Lung (tissue), 12 donors: ENCODE measurements around the gene GTPBP1. TPM values are rescaled to one million over a fixed set of nuclear protein-coding genes. Genes with fewer than 3 reads are reported as not detected.

Experiments used
- ATAC-seq: fragments of 200-7000 bp; cut with Tn5 transposase; one replicate; pipeline ENCODE4 v1.9.1; 2020; ENCODE audit warnings: moderate number of reproducible peaks; ENCODE audit not compliant: insufficient read depth, low FRiP score
- DNase-seq, 3 donors: peaks; one replicate each; pipeline ENCODE4 v3.0.0-alpha.2; 2013 to 2017
- H3K27ac ChIP-seq, 2 donors: one replicate each; pipeline ENCODE4 v1.5.1; 2013; ENCODE audit warnings: mild to moderate bottlenecking in 2 of 2, moderate library complexity in 2 of 2, control low read depth in 1 of 2, inconsistent platforms in 1 of 2, low read depth in 1 of 2, low read length in 1 of 2
- H3K27me3 ChIP-seq, 3 donors: one replicate each; pipeline ENCODE4 v1.5.1; 2013; ENCODE audit warnings: low read length in 2 of 3; ENCODE audit not compliant: control insufficient read depth in 3 of 3, insufficient read depth in 3 of 3
- H3K36me3 ChIP-seq, 4 donors: one replicate each; pipeline ENCODE4 v1.5.1; 2013; ENCODE audit warnings: low read length in 4 of 4, mild to moderate bottlenecking in 1 of 4, moderate library complexity in 1 of 4; ENCODE audit not compliant: control insufficient read depth in 4 of 4, insufficient read depth in 4 of 4
- H3K4me1 ChIP-seq, 5 donors: one replicate each; pipeline ENCODE4 v1.5.1; 2013; ENCODE audit warnings: low read length in 5 of 5, mild to moderate bottlenecking in 2 of 5, moderate library complexity in 1 of 5; ENCODE audit not compliant: control insufficient read depth in 5 of 5, insufficient read depth in 5 of 5
- H3K4me3 ChIP-seq: one replicate; pipeline ENCODE4 v1.5.1; 2013; ENCODE audit warnings: mild to moderate bottlenecking, control low read depth, moderate library complexity
- H3K9ac ChIP-seq, 2 donors: one replicate each; pipeline ENCODE4 v1.5.1; 2013; ENCODE audit warnings: low read length in 2 of 2, control low read depth in 1 of 2; ENCODE audit not compliant: insufficient read depth in 1 of 2
- H3K9me3 ChIP-seq, 4 donors: one replicate each; pipeline ENCODE4 v1.5.1; 2013; ENCODE audit warnings: low read length in 3 of 4, mild to moderate bottlenecking in 1 of 4, moderate library complexity in 1 of 4; ENCODE audit not compliant: control insufficient read depth in 4 of 4, insufficient read depth in 3 of 4
- WGBS, 2 donors: extraction: QIAGEN DNeasy Blood & Tissue Kit; methylation state at CpG; one replicate each; pipeline ENCODE4 v1.1.7; 2013; 5-methylcytosine and 5-hydroxymethylcytosine counted together
- polyA plus RNA-seq, 2 donors: library from polyadenylated mRNA; stranded (reverse); fragments of 200-250 nt; gene quantifications; one replicate each; pipeline ENCODE4 v1.2.1, GENCODE V29; 2013
- total RNA-seq, 2 donors: library from RNA; depleted of rRNA in 1 of 2; stranded (reverse); fragments of >200 nt in 1 of 2; gene quantifications; one replicate each; pipeline ENCODE4 v1.2.1, GENCODE V29; 2014 to 2021
- TF ChIP-seq, protein P1 (sequence below): IDR thresholded peaks from 2 replicates; pipeline ENCODE4 v1.5.1; 2012; ENCODE audit warnings: mild to moderate bottlenecking; ENCODE audit errors: control extremely low read depth, extremely low read depth
- donor health status: control.
- donor health status: control.
- donor health status: Bipolar disorder and iron deficiency.
- donor health status: healthy.
- donor health status: DM: yes; HTN: yes; CAD: no.

GTPBP1 gene
- total and polyA plus RNA-seq, 4 donors, result 24.1 to 69.1 (median 48.8) TPM

DNA sequence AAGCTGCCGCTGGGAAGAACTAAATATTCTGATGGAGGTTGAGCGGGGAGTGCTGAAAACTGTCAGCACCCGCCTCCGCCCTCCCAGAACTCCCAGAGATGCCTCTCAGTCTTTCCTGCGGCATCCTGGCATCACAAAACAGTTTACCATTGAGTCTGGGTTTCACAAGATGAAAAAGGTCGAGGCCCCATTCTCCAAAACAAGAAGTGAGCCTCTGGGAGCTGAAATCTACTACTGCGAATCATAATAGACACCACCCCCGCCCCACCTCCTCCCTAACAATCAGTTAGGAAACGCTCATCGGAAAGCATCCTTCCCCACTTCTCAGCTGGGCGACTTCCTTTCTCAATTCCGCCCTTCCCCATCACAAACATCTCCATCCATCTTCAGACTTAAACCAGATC is 49.0 kb downstream of the GTPBP1 start:
- Histone ChIP-seq H3K9me3 (peaks cover 0 to 2% (median 0%) of the 10 kb centered on the region in 4 donors), H3K27me3 (no peaks in the 10 kb centered on the region), H3K4me3 (peak overlapping the region; percentile 52), H3K9ac (peak overlapping the region in 1 of 2 donors; percentile 68), H3K27ac (peak overlapping the region; percentile 91 to 92), H3K36me3 (peaks cover 18 to 30% (median 24%) of the 10 kb centered on the region in 4 donors), H3K4me1 (peaks cover 0 to 18% (median 8%) of the 10 kb centered on the region in 5 donors)
- 4 to 13% methylated on average over 12 of the region's 12 CpGs for WGBS, 2 donors
- peak; percentile 8 for ATAC-seq
- TF ChIP-seq, protein P1, sequence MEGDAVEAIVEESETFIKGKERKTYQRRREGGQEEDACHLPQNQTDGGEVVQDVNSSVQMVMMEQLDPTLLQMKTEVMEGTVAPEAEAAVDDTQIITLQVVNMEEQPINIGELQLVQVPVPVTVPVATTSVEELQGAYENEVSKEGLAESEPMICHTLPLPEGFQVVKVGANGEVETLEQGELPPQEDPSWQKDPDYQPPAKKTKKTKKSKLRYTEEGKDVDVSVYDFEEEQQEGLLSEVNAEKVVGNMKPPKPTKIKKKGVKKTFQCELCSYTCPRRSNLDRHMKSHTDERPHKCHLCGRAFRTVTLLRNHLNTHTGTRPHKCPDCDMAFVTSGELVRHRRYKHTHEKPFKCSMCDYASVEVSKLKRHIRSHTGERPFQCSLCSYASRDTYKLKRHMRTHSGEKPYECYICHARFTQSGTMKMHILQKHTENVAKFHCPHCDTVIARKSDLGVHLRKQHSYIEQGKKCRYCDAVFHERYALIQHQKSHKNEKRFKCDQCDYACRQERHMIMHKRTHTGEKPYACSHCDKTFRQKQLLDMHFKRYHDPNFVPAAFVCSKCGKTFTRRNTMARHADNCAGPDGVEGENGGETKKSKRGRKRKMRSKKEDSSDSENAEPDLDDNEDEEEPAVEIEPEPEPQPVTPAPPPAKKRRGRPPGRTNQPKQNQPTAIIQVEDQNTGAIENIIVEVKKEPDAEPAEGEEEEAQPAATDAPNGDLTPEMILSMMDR, result no peak
- DNase-seq, result peak; percentile 36 to 77 (median 45)

DNA sequence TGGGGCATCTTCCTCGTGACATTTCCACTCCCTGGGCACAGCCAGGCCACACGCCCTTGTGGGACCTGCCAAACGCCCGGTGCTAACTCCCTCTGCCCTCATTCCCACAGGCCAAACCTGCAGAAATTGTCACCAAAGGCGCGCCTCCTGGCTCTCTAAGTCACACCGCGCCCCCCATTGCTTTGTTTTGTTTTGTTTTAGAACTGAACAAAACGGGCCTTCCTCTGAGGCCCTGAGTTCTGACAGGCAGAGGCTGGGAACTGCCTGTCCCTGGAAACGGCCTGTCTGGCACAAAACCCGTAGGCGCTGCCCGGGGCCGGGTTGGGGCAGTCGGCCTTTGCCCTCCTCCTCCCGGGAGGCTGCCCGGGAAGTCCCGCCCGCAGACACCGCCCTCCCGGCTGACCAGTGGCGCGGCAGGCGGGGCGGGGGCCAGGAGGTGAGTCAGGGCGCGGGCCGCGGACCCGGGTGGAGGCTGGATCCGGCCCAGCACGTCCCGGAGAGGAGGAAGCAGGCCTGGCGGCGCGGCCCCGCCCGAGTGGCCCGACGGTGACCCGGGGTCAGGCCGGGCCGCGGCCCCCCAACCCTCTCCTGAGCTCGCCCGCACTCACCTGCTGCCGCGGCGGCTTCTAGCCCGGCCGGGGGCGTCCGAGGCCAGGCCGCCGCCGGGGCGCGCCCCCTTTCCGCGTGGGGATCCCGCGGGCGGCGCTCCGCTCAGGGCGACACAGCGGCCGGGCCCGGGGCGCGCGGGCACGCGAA is 49.6 kb downstream of the GTPBP1 start:
- peak overlapping the region; percentile 91 to 92 for H3K27ac ChIP-seq
- H3K4me1 ChIP-seq, result peaks cover 0 to 18% (median 8%) of the 10 kb centered on the region in 5 donors
- TF ChIP-seq, protein P1, result no peak
- peak overlapping the region; percentile 52 for H3K4me3 ChIP-seq
- H3K27me3 ChIP-seq, result no peaks in the 10 kb centered on the region
- ATAC-seq, result peak; percentile 77
- WGBS, 2 donors, result 1% methylated on average over 33 to 74 of the region's 74 CpGs
- peak; percentile 54 to 64 (median 57) for DNase-seq
- H3K9me3 ChIP-seq, result peaks cover 0 to 2% (median 0%) of the 10 kb centered on the region in 4 donors
- H3K36me3 ChIP-seq, result peaks cover 13 to 24% (median 18%) of the 10 kb centered on the region in 4 donors
- H3K9ac ChIP-seq, result peak overlapping the region; percentile 11 to 49

DNA sequence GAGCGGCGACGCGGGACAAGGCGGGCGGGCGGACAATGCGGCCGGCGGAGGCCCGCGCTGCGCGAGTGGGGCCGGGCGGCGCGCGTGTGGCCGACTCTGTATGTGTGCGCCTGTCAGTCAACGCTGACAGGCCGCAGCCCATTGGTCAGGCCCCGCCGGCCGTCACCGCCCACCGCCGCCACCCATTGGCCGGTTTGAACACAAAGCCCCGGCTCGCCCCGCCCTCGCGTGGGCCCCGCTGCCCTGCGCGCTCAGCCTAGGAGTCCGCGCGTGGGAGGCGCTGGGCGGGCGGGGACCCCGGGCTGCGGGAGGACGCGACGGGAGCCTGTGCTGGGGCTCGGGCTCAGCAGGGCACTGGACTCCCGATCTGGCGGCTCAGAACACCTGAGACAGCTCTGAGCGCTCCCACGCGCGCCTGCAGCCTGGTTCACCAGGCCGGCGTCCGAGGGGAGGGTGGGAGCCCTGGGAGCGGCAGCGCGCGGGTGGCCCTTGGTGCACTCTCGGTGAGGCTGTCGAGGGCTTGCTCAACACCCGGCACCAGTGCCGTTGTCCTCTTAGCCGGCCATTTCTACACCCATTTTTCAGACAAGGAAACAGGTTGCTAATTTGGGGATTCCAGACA is 50.3 kb downstream of the GTPBP1 start, which contains the start of gene SUN2:
TSS of gene SUN2 (minus strand) at position 88 of the 622 bp plus-strand sequence. CDS start 3,370 bp downstream, outside the sequence.
- ATAC-seq (peak; percentile 86), DNase-seq (peak; percentile 86 to 93 (median 92))
- Histone ChIP-seq H3K36me3 (peaks cover 6 to 17% (median 12%) of the 10 kb centered on the region in 4 donors), H3K27ac (peak within 1 kb of the TSS; percentile 91 to 92), H3K9ac (peak within 1 kb of the TSS; percentile 25 to 68), H3K27me3 (no peaks in the 10 kb centered on the region), H3K4me3 (peak within 1 kb of the TSS; percentile 52), H3K4me1 (peaks cover 0 to 18% (median 8%) of the 10 kb centered on the region in 5 donors), H3K9me3 (peaks cover 0 to 2% (median 0%) of the 10 kb centered on the region in 4 donors)
- 0 to 1% methylated on average over 60 to 68 of the region's 68 CpGs for WGBS, 2 donors
- TF ChIP-seq, protein P1, result no peak
